Activated CD4-positive, alpha-beta T cell treated with anti-CD3 and anti-CD28 coated beads for 48 hours (primary cell): ENCODE results near the gene PRAMEF14.
"Not testable (repeated sequence)": the region's sequence is repeated elsewhere in the genome, so short reads cannot be mapped to it uniquely, and the experiment has no call there.

Source experiments
- DNase-seq: peaks from one replicate; pipeline ENCODE4 v3.0.0-alpha.2; 2020

PRAMEF14 gene, protein sequence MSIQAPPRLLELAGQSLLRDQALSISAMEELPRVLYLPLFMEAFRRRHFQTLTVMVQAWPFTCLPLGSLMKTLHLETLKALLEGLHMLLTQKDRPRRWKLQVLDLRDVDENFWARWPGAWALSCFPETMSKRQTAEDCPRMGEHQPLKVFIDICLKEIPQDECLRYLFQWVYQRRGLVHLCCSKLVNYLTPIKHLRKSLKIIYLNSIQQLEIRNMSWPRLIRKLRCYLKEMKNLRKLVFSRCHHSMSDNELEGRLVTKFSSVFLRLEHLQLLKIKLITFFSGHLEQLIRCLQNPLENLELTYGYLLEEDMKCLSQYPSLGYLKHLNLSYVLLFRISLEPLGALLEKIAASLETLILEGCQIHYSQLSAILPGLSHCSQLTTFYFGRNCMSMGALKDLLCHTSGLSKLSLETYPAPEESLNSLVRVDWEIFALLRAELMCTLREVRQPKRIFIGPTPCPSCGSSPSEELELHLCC

DNA sequence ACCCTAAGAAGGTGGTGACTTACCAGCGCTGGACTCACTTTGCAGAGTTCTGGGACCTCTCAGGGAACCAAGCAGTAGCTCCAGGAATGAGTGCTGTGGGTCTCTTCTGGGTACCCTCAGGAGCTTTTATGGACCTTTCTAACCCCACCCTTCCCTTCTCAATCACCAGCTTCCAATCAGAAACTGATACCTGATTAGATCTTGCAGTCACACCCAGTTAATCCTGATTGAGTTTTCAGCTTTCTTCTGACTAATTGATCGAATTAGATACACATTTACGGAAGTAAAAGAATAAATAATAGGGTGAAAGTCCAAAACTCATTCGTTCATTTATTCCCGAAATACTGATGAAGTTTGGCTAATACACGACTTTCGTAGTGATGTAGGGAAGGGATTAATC lies at the start of gene PRAMEF14:
PRAMEF14 (minus strand) TSS at position 101 of the 400 bp plus-strand sequence. CDS start 1,820 bp downstream, outside the sequence.
- DNase-seq: not testable (repeated sequence)

DNA sequence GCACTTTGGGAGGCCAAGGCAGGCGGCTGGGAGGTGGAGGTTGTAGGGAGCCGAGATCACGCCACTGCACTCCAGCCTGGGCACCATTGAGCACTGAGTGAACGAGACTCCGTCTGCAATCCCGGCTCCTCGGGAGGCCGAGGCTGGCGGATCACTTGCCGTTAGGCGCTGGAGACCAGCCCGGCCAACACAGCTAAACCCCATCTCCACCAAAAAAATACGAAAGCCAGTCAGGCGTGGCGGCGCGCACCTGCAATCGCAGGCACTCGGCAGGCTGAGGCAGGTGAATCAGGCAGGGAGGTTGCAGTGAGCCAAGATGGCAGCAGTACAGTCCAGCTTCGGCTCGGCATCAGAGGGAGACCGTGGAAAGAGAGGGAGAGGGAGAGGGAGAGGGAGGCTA lies 48.4 kb upstream of the PRAMEF14 start:
- DNase-seq: not testable (repeated sequence)

DNA sequence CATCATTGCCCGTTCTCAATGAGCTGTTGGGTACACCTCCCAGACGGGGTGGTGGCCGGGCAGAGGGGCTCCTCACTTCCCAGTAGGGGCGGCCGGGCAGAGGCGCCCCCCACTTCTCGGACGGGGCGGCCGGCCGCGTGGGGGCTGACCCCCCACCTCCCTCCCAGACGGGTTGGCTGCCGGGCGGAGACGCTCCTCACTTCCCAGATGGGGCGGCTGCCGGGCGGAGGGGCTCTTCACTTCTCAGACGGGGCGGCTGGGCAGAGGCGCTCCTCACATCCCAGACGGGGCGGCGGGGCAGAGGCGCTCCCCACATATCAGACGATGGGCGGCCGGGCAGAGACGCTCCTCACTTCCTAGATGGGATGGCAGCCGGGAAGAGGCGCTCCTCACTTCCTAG lies 47.8 kb upstream of the PRAMEF14 start:
- DNase-seq: not testable (repeated sequence)

DNA sequence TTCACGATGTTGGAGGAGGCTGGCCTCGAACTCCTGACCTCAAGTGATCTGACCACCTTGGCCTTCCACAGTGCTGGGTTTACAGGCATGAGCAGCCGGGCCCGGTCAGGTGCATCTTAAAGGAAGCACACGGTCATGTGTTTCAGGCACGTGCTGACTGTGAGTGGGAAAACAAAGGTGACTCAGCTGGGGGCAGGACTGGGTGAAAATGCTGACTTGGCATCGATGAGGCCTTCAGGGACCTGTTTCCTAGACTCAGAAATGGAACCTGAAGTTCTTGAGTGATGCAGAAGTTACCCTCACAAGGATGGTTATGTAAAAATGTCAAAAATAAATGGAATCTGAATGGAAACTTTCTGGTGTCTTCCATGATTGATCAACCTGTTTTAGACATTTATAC lies 46.1 kb upstream of the PRAMEF14 start:
- DNase-seq: not testable (repeated sequence)

DNA sequence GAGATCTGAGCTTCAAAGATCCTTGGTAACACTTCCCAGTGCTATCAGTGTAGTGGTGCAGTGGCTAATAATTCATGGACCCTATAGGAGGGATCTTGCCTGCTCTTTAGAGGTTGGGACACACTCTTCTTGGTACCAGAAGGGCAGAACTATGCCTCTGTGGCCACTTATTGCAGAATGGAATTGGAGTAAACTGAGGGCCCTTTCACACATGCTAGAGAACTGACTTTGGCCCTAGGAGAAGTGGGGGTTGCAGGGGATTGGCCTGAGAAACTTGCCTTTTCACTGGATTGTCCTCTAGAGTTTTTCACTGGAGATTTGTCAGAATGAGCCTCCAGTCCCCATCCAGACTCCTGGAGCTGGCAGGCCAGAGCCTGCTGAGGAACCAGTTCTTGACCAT lies 42.4 kb upstream of the PRAMEF14 start, which contains the start of gene PRAMEF17:
PRAMEF17 (plus strand) TSS at position 301 of the 400 bp plus-strand sequence; CDS start at position 327, 26 bp downstream.
- not testable (repeated sequence) for DNase-seq

DNA sequence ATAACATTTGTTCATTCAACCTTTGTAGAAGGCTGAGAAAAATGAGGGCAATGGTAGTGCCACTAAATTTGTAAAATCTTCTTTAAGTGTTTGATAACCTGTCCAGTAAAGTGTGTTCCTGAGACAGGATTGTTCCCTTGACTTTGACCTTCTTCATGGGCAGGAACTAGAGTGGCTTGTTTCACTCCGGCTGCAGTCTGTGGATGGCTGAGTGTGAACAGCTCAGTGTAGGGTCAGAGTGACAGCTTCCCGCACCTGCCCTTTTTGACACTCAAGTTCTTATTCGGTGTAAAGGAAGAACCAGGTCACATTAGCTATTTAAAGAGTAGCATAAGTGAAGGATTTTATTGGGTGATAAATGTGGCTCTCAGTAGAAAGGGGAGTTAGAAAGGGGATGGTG lies 33.4 kb upstream of the PRAMEF14 start:
- DNase-seq: not testable (repeated sequence)

DNA sequence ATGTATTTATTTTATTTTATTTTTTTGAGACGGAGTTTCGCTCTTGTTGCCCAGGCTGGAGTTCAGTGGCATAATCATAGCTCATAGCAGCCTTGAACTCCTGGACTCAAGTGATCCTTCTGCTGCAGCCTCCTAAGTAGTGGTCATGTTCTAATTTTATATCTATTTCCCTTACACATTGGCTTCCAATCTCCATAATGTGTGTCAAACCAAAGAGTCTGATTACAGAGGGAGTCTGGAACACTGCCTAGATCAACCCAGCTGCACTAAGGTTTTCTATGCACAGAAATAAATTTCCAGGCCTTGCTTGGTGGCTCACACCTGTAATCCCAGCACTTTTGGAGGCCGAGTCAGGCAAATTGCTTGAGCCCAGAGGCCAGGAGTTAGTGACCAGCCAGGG lies 32.0 kb upstream of the PRAMEF14 start:
- DNase-seq: not testable (repeated sequence)

DNA sequence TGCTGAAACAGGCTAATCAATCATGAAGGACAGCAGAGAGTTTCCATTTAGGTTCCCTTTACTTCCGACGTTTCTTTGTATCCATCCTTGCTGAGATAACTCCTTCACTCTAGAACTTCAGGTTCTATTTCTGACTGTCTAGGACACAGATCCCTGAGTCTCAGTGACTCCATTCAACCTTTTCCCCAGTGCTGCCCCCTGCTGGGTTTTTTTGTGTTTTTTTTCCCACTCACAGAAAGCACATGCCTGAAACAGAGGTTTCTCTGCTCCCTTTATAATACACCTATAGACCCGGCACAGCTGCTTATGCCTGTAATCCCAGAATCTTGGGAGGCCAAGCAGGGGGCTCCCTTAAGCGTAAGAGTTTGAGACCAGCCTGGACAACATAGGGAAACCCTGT lies 21.6 kb upstream of the PRAMEF14 start:
- DNase-seq: peak; percentile 57

DNA sequence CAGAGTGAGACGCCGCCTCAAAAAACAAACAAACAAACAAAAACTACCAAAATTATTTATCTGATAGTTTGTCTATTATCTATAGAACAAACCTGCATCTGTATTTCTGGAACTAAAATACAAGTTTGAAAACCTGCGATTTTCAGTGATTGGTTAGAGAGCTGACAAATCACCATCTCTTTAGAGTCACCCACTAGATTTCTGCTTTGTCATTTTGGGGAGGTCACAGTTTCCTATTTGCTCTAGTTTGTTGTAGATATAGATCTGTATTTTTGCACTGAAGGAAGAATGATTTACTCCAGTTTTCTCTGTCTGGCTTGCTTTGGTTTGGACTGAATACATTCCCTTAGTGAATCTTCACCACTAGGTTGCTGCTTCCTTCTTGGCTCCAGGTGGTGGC lies 19.6 kb upstream of the PRAMEF14 start:
- DNase-seq: not testable (repeated sequence)

DNA sequence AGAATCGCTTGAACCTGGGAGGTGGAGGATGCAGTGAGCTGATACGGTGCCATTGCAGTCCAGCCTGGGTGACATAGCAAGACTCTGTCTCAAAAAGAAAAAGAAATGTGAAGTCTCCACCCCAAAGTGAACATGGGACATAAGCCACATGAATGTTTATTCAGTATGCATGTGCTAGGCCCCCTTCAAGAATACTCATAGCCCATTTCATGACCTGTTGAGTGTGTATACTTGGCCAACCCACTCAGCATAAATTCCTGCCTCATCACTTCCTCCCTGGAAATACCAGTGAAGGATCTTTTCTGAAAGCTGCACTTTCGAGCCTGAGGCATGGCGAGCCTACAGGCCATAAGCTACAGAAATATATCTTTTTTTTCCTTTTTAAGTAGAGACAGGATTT lies 18.0 kb upstream of the PRAMEF14 start:
- DNase-seq: not testable (repeated sequence)

DNA sequence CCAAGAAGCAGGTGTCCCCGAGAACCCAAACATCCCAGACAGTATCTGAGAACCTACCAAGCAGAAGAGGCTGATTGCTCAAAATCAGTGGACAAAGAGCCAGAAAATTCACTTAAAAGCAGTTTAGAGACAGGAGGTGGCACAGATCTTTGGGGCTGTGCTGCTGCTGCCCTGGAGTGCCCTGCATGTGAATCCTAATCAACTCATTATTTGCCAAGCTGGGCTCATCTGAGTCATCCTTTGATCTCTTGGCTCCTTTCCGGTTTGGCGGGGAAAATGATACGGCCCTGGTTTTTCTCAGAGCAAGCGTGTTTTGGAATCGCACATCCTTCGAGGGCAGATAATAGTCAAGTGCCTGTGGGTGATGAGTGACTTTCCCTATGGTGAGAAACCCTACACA lies 15.4 kb upstream of the PRAMEF14 start:
- not testable (repeated sequence) for DNase-seq

DNA sequence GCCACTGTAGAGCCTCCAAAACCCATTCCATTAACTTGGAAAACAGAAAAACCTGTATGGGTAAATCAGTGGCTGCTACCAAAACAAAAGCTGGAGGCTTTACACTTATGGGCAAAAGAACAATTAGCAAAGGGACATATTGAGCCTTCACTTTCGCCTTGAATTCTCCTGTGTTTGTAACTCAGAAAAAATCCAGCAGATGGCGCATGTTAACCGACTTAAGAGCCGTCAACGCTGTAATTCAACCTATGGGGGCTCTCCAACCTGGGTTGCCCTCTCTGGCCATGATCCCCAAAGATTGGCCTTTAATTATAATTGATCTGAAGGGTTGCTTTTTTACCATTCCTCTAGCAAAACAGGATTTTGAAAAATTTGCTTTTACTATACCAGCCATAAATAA lies 9.8 kb upstream of the PRAMEF14 start:
- DNase-seq: peak; percentile 20

DNA sequence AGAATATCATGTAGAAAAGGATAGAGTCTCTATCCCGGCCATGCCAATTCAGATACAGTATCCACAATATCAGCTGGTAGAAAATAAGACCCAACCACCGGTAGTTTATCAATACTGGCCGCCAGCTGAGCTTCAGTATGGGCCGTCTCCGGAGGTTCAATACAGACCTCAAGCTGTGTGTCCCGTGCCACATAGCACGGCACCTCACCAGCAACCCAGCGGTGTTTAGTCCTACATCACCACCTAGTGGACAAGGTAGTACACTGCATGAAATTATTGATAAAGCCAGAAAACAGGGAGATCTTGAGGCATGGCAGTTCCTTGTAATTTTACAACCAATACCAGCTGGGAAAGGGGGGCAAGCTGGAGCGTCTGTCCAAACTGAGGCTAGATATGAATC lies 7.5 kb upstream of the PRAMEF14 start:
- not testable (repeated sequence) for DNase-seq

DNA sequence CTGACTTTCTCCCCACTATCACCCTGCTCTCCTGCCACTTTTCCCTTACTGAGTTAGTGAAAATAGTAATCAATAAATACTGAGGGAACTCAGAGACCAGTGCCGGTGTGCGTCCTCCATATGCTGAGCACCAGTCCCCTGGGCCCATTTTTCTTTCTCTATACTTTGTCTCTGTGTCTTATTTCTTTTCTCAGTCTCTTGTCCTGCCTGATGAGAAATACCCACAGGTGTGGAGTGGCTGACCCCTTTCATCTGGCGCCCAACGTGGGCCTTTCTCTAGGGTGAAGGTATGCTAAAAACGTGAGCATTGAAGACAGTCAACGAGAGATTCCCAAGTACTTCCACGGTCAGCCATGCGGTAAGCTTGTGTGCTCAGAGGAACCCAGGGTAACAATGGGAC lies 6.5 kb upstream of the PRAMEF14 start:
- DNase-seq: peak; percentile 11

DNA sequence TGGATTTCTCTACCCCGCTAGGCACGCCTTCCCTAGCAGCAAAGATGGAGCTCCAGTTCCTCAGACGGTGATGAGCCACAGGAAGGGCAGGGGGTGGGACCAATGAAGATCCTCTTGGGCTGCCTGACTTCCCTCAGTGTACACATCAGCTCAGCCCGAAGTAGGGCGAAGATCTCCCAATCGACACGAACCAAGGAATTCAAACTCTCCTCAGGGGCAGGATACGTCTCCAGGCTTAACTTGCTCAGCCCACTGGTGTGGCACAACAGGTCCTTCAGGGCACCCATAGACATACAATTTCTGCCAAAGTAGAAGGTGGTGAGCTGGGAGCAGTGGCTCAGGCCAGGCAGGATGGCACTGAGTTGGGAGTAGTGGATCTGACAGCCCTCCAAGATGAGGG lies 4.4 kb downstream of the PRAMEF14 start:
- not testable (repeated sequence) for DNase-seq

DNA sequence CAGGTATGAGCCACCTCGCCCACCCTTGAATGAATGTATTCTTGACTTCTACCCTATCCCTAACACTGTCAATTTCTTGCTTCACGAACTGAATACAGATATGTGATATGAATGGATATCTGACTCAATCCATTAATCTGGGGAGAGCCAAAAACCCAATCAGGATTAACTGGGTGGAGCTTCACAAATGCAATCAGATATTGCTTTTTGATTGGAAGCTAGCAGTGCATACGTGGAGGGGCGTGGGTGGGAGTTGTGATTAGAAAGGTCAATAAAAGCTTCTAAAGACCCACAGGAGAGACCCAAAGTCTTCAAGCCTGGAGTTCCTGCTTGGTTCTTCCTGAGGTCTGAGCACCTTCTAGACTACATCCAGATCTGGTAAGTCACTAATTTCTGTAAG lies 31.7 kb downstream of the PRAMEF14 start, which contains the start of gene PRAMEF15:
PRAMEF15 (plus strand) TSS at position 301 of the 400 bp plus-strand sequence. CDS start 2,827 bp downstream, outside the sequence.
- DNase-seq: not testable (repeated sequence)

DNA sequence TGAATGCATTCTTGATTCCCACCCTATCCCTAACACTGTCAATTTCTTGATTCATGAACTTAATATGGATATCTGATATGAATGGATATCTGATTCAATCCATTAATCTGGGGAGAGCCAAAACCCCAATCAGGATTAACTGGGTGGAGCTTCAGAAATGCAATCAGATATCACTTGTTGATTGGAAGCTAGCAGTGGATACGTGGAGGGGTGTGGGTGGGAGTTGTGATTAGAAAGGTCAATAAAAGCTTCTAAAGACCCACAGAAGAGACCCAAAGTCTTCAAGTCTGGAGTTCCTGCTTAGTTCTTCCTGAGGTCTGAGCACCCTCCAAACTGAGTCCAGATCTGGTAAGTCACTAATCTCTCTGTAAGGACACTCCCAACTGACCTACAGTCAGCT lies 43.7 kb downstream of the PRAMEF14 start, which contains the start of gene PRAMEF33:
PRAMEF33 (plus strand) TSS at position 301 of the 400 bp plus-strand sequence. CDS start 2,416 bp downstream, outside the sequence.
- not testable (repeated sequence) for DNase-seq

DNA sequence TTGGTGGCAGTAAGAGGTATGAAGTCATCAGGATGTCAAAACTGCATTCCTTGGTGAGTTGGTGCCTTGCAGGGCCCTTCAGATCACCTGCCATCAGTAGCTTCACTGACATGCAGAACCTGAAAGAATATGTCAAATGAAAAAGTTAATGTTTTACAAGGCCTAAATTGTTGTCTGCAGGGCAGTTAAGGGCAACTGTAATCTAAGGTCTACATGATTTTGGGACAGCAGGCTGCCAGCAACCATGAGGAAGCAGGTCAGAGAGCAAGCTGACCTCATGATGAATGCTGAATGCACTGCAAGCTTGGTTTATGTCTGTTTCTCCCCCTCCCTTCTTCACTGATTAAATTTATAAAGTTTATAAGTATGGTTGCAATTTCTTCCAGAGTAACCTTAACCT lies 44.7 kb downstream of the PRAMEF14 start:
- not testable (repeated sequence) for DNase-seq

DNA sequence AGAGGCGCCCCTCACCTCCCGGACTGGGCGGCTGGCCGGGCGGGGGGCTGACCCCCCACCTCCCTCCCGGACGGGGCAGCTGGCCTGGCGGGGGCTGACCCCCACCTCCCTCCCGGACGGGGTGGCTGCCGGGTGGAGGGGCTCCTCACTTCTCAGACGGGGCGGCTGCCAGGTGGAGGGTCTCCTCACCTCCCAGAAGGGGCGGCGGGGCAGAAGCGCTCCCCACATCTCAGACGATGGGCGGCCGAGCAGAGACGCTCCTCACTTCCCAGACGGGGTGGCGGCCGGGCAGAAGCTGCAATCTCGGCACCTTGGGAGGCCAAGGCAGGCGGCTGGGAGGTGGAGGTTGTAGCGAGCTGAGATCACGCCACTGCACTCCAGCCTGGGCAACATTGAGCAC lies 48.2 kb downstream of the PRAMEF14 start:
- DNase-seq: not testable (repeated sequence)

DNA sequence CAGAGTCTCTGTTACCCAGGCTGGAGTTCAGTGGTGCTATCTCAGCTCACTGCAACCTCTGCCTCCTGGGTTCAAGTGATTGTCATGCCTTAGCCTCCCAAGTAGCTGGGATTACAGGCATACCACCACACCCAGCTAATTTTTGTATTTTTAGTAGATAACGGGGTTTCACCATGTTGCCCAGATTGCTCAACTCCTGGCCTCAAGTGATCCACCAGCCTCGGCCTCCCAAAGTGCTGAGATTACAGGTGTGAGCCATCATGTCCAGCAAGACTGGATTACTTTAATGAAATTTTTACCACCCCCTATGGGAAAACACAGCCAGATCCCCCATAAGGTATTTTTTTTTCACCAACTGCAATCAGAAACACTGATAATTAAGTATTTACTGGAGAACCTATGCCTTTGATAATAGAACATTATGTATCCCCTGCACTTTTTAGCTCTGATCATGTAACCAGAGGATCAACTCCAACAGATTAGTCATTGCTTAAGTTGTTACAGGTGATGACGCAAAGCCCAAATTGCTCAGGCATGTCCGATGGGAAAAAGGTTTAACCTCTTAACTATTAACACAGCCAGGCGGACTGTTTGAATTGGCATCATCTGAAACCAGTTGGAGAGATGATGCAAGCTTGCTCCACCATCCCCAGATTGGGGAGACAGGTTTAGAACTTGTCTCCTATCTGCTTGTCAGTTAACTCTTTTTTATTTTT lies 49.6 kb downstream of the PRAMEF14 start:
- not testable (repeated sequence) for DNase-seq
